GM12878 (cell line): ENCODE data around the gene IDH3G.

ENCODE experiments used
- BCLAF1 ChIP-seq: fragments of 450-650 bp; IDR thresholded peaks from 2 replicates; pipeline ENCODE4 v1.6.1; 2017; ENCODE audit warnings: antibody characterized with exemption, mild to moderate bottlenecking, moderate library complexity
- CHD2 ChIP-seq: IDR thresholded peaks from 2 replicates; pipeline ENCODE4 v1.6.1; 2011; ENCODE audit warnings: low read depth, low read length, improper control_type of control experiment, borderline replicate concordance
- CREB1 ChIP-seq: IDR thresholded peaks from 2 replicates; pipeline ENCODE4 v1.6.1; 2012; ENCODE audit warnings: low read depth, mild to moderate bottlenecking, inconsistent platforms
- EP300 ChIP-seq, 2 experiments: fragments of 150-350 bp in 1 of 2; IDR thresholded peaks; 2 replicates each; pipeline ENCODE4 v1.6.1; 2011 to 2012; ENCODE audit warnings: low read depth in 2 of 2, low read length in 2 of 2, borderline replicate concordance in 1 of 2, improper control_type of control experiment in 1 of 2, inconsistent platforms in 1 of 2; ENCODE audit not compliant: control insufficient read depth in 1 of 2
- MLLT1 ChIP-seq: fragments of 450-650 bp; IDR thresholded peaks from 2 replicates; pipeline ENCODE4 v1.6.1; 2016; ENCODE audit warnings: mild to moderate bottlenecking
- PBX3 ChIP-seq: IDR thresholded peaks from 2 replicates; pipeline ENCODE4 v1.6.1; 2011; ENCODE audit warnings: mild to moderate bottlenecking, low read depth, low read length, moderate library complexity; ENCODE audit not compliant: insufficient replicate concordance
- POLR2AphosphoS5 ChIP-seq: IDR thresholded peaks from 2 replicates; pipeline ENCODE4 v1.6.1; 2011; ENCODE audit warnings: mild to moderate bottlenecking, low read length, inconsistent platforms
- SMC3 ChIP-seq: IDR thresholded peaks from 2 replicates; pipeline ENCODE4 v1.6.1; 2011; ENCODE audit warnings: low read length, improper control_type of control experiment, borderline replicate concordance
- SREBF1 ChIP-seq: IDR thresholded peaks from 2 replicates; pipeline ENCODE4 v1.6.1; 2012; ENCODE audit warnings: mild to moderate bottlenecking, low read length
- TARDBP ChIP-seq: IDR thresholded peaks from 2 replicates; pipeline ENCODE4 v1.6.1; 2016; ENCODE audit warnings: borderline replicate concordance
- YY1 ChIP-seq: IDR thresholded peaks from 2 replicates; pipeline ENCODE4 v1.6.1; 2011; ENCODE audit warnings: low read depth, mild to moderate bottlenecking, low read length
- TF ChIP-seq, protein P1 (sequence below), 3 experiments: IDR thresholded peaks in 2 of 3; conservative IDR thresholded peaks in 1 of 3; 2 replicates each; pipeline ENCODE4 v1.5.1; 2011; ENCODE audit warnings: low read depth in 3 of 3, low read length in 3 of 3, mild to moderate bottlenecking in 3 of 3, control low read depth in 2 of 3, moderate library complexity in 2 of 3, inconsistent platforms in 1 of 3, mixed read lengths in 1 of 3; ENCODE audit not compliant: control insufficient read depth in 2 of 3, insufficient read depth in 1 of 3; ENCODE audit errors: extremely low read depth in 1 of 3

DNA sequence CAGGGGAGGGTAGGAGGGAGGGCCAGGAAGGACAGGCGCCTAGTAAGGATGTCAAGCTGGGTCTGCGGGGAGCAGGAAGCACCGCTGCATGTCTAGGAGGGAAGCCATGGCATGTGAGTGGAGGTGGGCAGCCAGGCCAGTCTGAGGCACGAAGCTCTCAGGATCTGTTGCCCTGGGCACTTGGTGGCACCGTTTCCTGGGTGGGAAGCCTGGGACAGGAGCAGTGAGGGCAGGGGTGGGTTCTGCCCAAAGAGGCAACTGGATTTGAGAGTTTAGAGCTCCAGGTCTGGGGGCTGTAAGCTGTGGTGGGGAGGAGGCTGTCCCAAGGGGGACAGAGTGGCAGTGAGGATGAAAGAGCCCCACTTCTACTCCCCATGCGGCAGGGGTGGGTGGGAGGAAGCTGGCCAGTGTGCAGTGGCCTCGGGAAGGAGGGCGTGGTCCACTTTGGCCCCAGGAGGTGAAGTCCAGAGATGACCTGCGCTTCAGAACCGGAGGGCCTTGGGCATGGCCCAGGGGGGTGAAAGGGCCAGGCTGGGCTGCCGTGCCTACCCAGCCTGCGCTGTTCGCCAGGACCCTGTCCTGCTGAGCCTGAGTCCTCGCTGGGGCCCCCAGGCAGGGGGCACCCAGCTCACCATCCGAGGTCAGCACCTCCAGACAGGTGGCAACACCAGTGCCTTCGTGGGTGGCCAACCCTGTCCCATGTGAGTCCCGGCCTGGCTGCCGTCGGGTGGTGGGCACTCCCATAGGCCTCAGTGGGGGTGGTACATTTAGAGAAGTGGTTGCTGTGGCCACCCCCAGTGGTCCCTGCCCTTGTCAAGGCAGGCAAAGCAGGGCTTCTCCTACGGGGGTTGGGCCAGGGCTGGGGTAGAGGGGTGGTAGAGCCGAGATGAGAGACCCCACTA lies 21.6 kb downstream of the IDH3G start:
- TF ChIP-seq MLLT1 (no peak), EP300 (IDR thresholded peaks at IDR 0.05; ENCODE audit: borderline replicate concordance in 1 of 2, control insufficient read depth in 1 of 2, low read depth in 2 of 2, low read length in 2 of 2) (no peak), TARDBP (no peak), PBX3 (no peak), BCLAF1 (no peak), CHD2 (no peak), YY1 (no peak), SREBF1 (no peak), CREB1 (no peak), POLR2AphosphoS5 (no peak), SMC3 (no peak)
- TF ChIP-seq, protein P1, sequence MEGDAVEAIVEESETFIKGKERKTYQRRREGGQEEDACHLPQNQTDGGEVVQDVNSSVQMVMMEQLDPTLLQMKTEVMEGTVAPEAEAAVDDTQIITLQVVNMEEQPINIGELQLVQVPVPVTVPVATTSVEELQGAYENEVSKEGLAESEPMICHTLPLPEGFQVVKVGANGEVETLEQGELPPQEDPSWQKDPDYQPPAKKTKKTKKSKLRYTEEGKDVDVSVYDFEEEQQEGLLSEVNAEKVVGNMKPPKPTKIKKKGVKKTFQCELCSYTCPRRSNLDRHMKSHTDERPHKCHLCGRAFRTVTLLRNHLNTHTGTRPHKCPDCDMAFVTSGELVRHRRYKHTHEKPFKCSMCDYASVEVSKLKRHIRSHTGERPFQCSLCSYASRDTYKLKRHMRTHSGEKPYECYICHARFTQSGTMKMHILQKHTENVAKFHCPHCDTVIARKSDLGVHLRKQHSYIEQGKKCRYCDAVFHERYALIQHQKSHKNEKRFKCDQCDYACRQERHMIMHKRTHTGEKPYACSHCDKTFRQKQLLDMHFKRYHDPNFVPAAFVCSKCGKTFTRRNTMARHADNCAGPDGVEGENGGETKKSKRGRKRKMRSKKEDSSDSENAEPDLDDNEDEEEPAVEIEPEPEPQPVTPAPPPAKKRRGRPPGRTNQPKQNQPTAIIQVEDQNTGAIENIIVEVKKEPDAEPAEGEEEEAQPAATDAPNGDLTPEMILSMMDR (IDR thresholded peaks at IDR 0.05 in 2 of 3, conservative IDR thresholded peaks at IDR 0.05 in 1 of 3; ENCODE audit: control insufficient read depth in 2 of 3, extremely low read depth in 1 of 3, insufficient read depth in 1 of 3, low read depth in 3 of 3, low read length in 3 of 3): no peak
